IMR-90 (cell line): Measurements from ENCODE around the gene ROBO1. TPM values are rescaled to one million over a fixed set of nuclear protein-coding genes. Genes with fewer than 3 reads are reported as not detected.

Experiments used
- ATAC-seq: fragments of 200-7000 bp; cut with Tn5 transposase; 2 replicates; pipeline ENCODE4 v1.9.1; 2020; ENCODE audit warnings: low read depth, mild to moderate bottlenecking, moderate library complexity
- BruUV-seq: library from RNA; stranded (reverse); fragments of 400-500 nt; replicated peaks from 2 replicates; lab custom pipeline; 2021; lab: Mats Ljungman, UMichigan
- CTCF ChIA-PET: fragments of 300-600 bp; formaldehyde crosslinking; extraction: SDS; loops from one replicate; lab custom pipeline; 2021; ENCODE audit warnings: antibody characterized with exemption; lab: Yijun Ruan, JAX
- POLR2A ChIA-PET: fragments of 300-600 bp; sonication (Branson Sonifier 250); formaldehyde crosslinking; loops from one replicate; lab custom pipeline; 2022; ENCODE audit warnings: antibody characterized with exemption; ENCODE audit not compliant: unreplicated experiment; lab: Charles Lee
- DNase-seq: peaks from one replicate; pipeline ENCODE4 v3.0.0; 2013
- H2AFZ ChIP-seq: replicated peaks from 2 replicates; pipeline ENCODE3; 2013; ENCODE audit warnings: low read length, mild to moderate bottlenecking; ENCODE audit not compliant: poor library complexity
- H2AK5ac ChIP-seq: 2 replicates; pipeline ENCODE4 v1.6.1; 2013; ENCODE audit warnings: low read depth, low read length, inconsistent platforms
- H2AK9ac ChIP-seq: replicated peaks from 2 replicates; pipeline ENCODE3; 2013; ENCODE audit warnings: mild to moderate bottlenecking, low read depth, low read length, moderate library complexity; ENCODE audit not compliant: poor library complexity
- H2BK120ac ChIP-seq: 2 replicates; pipeline ENCODE4 v1.6.1; 2013; ENCODE audit warnings: low read depth, low read length, inconsistent platforms
- H2BK15ac ChIP-seq: 3 replicates; pipeline ENCODE4 v1.6.1; 2013; ENCODE audit warnings: low read depth, low read length, inconsistent platforms
- H2BK20ac ChIP-seq: 2 replicates; pipeline ENCODE4 v1.6.1; 2013; ENCODE audit warnings: low read depth, mild to moderate bottlenecking, inconsistent platforms, low read length, moderate library complexity
- H2BK5ac ChIP-seq: 2 replicates; pipeline ENCODE4 v1.6.1; 2013; ENCODE audit warnings: mild to moderate bottlenecking, low read depth, low read length, inconsistent platforms; ENCODE audit not compliant: poor library complexity, severe bottlenecking
- H3K14ac ChIP-seq: replicated peaks from 2 replicates; pipeline ENCODE4 v1.6.1; 2013; ENCODE audit warnings: low read depth, low read length, inconsistent platforms
- H3K18ac ChIP-seq: 2 replicates; pipeline ENCODE4 v1.6.1; 2013; ENCODE audit warnings: low read depth, low read length, control low read depth
- H3K23ac ChIP-seq: 2 replicates; pipeline ENCODE4 v1.6.1; 2013; ENCODE audit warnings: low read depth, low read length, inconsistent platforms
- H3K27ac ChIP-seq: 2 replicates; pipeline ENCODE4 v1.5.1; 2013; ENCODE audit warnings: mild to moderate bottlenecking, control low read depth, low read length; ENCODE audit not compliant: insufficient read depth
- H3K27me3 ChIP-seq: 2 replicates; pipeline ENCODE4 v1.6.1; 2013; ENCODE audit warnings: low read length; ENCODE audit not compliant: control insufficient read depth, insufficient read depth
- H3K36me3 ChIP-seq: 2 replicates; pipeline ENCODE4 v1.6.1; 2013; ENCODE audit warnings: low read length, mixed read lengths; ENCODE audit not compliant: control insufficient read depth, insufficient read depth
- H3K4ac ChIP-seq: 2 replicates; pipeline ENCODE4 v1.6.1; 2013; ENCODE audit warnings: low read depth, low read length, inconsistent platforms
- H3K4me1 ChIP-seq: 2 replicates; pipeline ENCODE4 v1.6.1; 2013; ENCODE audit warnings: low read length, mixed read lengths; ENCODE audit not compliant: control insufficient read depth, insufficient read depth
- H3K4me2 ChIP-seq: 2 replicates; pipeline ENCODE4 v1.6.1; 2013; ENCODE audit warnings: low read depth, mild to moderate bottlenecking, control low read depth, low read length, moderate library complexity
- H3K4me3 ChIP-seq: 2 replicates; pipeline ENCODE4 v1.5.1; 2013; ENCODE audit warnings: low read depth, mild to moderate bottlenecking, control low read depth, low read length, moderate library complexity; ENCODE audit not compliant: insufficient read depth
- H3K56ac ChIP-seq: 2 replicates; pipeline ENCODE4 v1.6.1; 2013; ENCODE audit warnings: low read length, inconsistent platforms; ENCODE audit not compliant: insufficient read depth; ENCODE audit errors: extremely low read depth
- H3K79me1 ChIP-seq, 2 experiments: 2 replicates each; pipeline ENCODE4 v1.6.1; 2013; ENCODE audit warnings: low read length in 2 of 2, inconsistent platforms in 1 of 2, low read depth in 1 of 2
- H3K9ac ChIP-seq: 2 replicates; pipeline ENCODE4 v1.6.1; 2013; ENCODE audit warnings: low read depth, low read length, control low read depth
- H3K9me1 ChIP-seq: 2 replicates; pipeline ENCODE4 v1.6.1; 2013; ENCODE audit warnings: low read length, inconsistent platforms; ENCODE audit not compliant: insufficient read depth
- H3K9me3 ChIP-seq: 2 replicates; pipeline ENCODE4 v1.6.1; 2013; ENCODE audit warnings: low read length; ENCODE audit not compliant: control insufficient read depth, insufficient read depth
- H4K20me1 ChIP-seq: 2 replicates; pipeline ENCODE4 v1.6.1; 2013; ENCODE audit warnings: low read length, inconsistent platforms; ENCODE audit not compliant: insufficient read depth
- H4K5ac ChIP-seq: 2 replicates; pipeline ENCODE4 v1.6.1; 2013; ENCODE audit warnings: mild to moderate bottlenecking, low read depth, low read length, control low read depth
- H4K8ac ChIP-seq, 2 experiments: 2 replicates each; pipeline ENCODE4 v1.6.1; 2013; ENCODE audit warnings: low read depth in 2 of 2, low read length in 2 of 2, control low read depth in 1 of 2, inconsistent platforms in 1 of 2
- H4K91ac ChIP-seq: 2 replicates; pipeline ENCODE4 v1.6.1; 2013; ENCODE audit warnings: low read depth, low read length, inconsistent platforms; ENCODE audit not compliant: insufficient read depth
- BHLHE40 ChIP-seq: fragments of 150-350 bp; IDR thresholded peaks from 2 replicates; pipeline ENCODE4 v1.6.1; 2016; ENCODE audit warnings: mild to moderate bottlenecking, low read depth, low read length
- CEBPB ChIP-seq: IDR thresholded peaks from 2 replicates; pipeline ENCODE4 v1.6.1; 2012; ENCODE audit warnings: low read depth, low read length, improper control_type of control experiment
- CHD1 ChIP-seq: IDR thresholded peaks from 2 replicates; pipeline ENCODE4 v1.6.1; 2012; ENCODE audit warnings: low read depth, low read length, improper control_type of control experiment
- FOS ChIP-seq: fragments of 150-350 bp; IDR thresholded peaks from 2 replicates; pipeline ENCODE4 v1.6.1; 2016; ENCODE audit warnings: low read depth, low read length
- MAFK ChIP-seq: IDR thresholded peaks from 2 replicates; pipeline ENCODE4 v1.6.1; 2012; ENCODE audit warnings: low read depth, low read length, improper control_type of control experiment
- MAZ ChIP-seq: IDR thresholded peaks from 2 replicates; pipeline ENCODE4 v1.6.1; 2012; ENCODE audit warnings: low read depth, mild to moderate bottlenecking, low read length, improper control_type of control experiment, moderate library complexity, borderline replicate concordance
- MXI1 ChIP-seq: IDR thresholded peaks from 2 replicates; pipeline ENCODE4 v1.6.1; 2012; ENCODE audit warnings: low read depth, mild to moderate bottlenecking, low read length, moderate library complexity, borderline replicate concordance
- NFE2L2 ChIP-seq: fragments of 150-350 bp; IDR thresholded peaks from 2 replicates; pipeline ENCODE4 v1.6.1; 2016; ENCODE audit warnings: low read depth, mild to moderate bottlenecking, low read length
- POLR2A ChIP-seq: IDR thresholded peaks from 2 replicates; pipeline ENCODE4 v1.6.1; 2012; ENCODE audit warnings: mild to moderate bottlenecking, low read depth, low read length
- RAD21 ChIP-seq: IDR thresholded peaks from 2 replicates; pipeline ENCODE4 v1.6.1; 2012; ENCODE audit warnings: low read length, improper control_type of control experiment
- RCOR1 ChIP-seq: IDR thresholded peaks from 2 replicates; pipeline ENCODE4 v1.6.1; 2012; ENCODE audit warnings: mild to moderate bottlenecking, low read length, improper control_type of control experiment; ENCODE audit not compliant: insufficient replicate concordance
- SMC3 ChIP-seq: fragments of 150-350 bp; IDR thresholded peaks from 2 replicates; pipeline ENCODE4 v1.6.1; 2016; ENCODE audit warnings: low read depth, mild to moderate bottlenecking, antibody characterized with exemption, low read length, moderate library complexity
- WGBS, 2 experiments: methylation state at CpG; one replicate each; pipeline versions ENCODE4 v1.1.5 to v1.1.7; 2013; ENCODE audit warnings: missing lambda C conversion rate in 2 of 2; ENCODE audit not compliant: insufficient read length in 1 of 2; ENCODE audit errors: extremely low coverage in 2 of 2; 5-methylcytosine and 5-hydroxymethylcytosine counted together
- dilution Hi-C: fragments of 300-500 bp; cut with HindIII; formaldehyde crosslinking; loops from one replicate; pipeline ENCODE4 v1.14.3; 2018; ENCODE audit warnings: low sequenced_read_pairs; ENCODE audit not compliant: unreplicated experiment
- in situ Hi-C: fragments of 300-500 bp; cut with MboI; formaldehyde crosslinking; loops from 3 replicates; pipeline ENCODE4 v1.14.3; 2019; ENCODE audit warnings: low sequenced_read_pairs, inconsistent platforms, mixed read lengths
- intact Hi-C: fragments of 100-400 bp; cut with micrococcal nuclease; formaldehyde crosslinking; loops from 2 replicates; pipeline ENCODE4 v1.10.0; 2022
- polyA plus RNA-seq, 3 experiments: library from polyadenylated mRNA; depleted of rRNA; stranded (reverse); fragments of >200 nt; gene quantifications; 2 replicates each; pipeline ENCODE4 v1.2.3, GENCODE V29; 2012; ENCODE audit warnings: low replicate concordance in 1 of 3
- total RNA-seq: library from RNA; depleted of rRNA; stranded (reverse); fragments of >200 nt; gene quantifications from 2 replicates; pipeline ENCODE4 v1.2.3, GENCODE V29; 2012
- TF ChIP-seq, protein P1 (sequence below): fragments of 150-350 bp; IDR thresholded peaks from 2 replicates; pipeline ENCODE4 v1.6.1; 2016; ENCODE audit warnings: low read depth, mild to moderate bottlenecking, low read length, moderate library complexity, borderline replicate concordance
- TF ChIP-seq, protein P2 (sequence below): fragments of 150-350 bp; IDR thresholded peaks from 2 replicates; pipeline ENCODE4 v1.6.1; 2017; ENCODE audit warnings: mild to moderate bottlenecking, antibody characterized with exemption, low read length, low read depth
- TF ChIP-seq, protein P3 (sequence below): conservative IDR thresholded peaks from 2 replicates; pipeline ENCODE4 v1.5.1; 2012; ENCODE audit warnings: mild to moderate bottlenecking, low read depth, low read length, improper control_type of control experiment

Gene ROBO1
- total and polyA plus RNA-seq, 2 of the 4 experiments (the other 2 are of a cell fraction), result 24.1 to 53.9 TPM

DNA sequence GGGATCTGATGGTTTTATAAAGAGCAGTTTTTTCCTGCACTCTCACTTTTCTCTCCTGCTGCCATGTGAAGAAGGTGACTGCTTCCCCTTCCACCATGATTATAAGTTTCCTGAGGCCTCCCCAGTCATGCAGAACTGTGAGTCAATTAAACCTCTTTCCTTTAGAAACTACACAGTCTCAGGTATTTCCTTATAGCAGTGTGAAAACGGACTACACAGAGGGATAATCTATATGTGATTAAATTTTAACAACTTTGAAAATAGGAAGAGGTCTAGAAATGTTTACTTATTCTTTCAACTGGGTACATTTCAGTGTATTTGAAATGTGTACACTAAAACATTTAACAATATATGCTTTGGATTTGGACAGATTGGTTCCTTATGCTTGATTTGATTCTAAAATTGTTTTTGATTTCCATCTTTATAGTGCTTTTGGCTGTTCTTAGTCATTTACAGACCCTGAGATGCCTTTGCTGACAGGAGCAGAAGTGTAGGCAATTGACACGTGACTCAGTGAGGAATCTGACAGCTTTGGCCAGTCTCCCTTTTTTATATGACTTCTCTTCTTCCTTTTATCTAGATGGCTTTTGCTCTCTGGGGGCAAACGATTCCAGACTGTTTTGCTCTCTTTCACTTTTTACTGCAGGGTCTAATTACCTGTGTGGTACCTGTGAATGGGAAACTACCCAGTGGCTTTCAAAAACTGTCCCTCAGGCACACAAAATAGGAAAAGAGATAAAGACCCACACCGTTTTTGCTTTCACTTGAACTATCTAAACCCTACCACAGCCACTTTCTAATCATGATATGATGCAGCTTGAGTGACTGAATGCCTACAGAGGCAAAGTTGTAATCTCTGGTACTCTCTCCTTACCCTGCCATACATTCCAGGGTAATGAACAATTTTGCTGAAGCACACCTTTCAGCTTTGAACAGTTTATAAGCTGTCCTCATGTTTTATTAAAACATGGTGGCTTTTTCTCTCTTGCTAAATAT, 422.6 kb downstream of the ROBO1 start:
- H2AK9ac ChIP-seq, result no peak overlapping the region
- dilution Hi-C loops, result no loop called here
- no peak overlapping the region for H3K4me2 ChIP-seq
- TF ChIP-seq MAZ (no peak), BHLHE40 (no peak), SMC3 (no peak), RCOR1 (no peak), CHD1 (no peak), POLR2A (no peak), RAD21 (no peak), NFE2L2 (no peak), MAFK (no peak), MXI1 (no peak), CEBPB (no peak), FOS (no peak)
- TF ChIP-seq, protein P1, sequence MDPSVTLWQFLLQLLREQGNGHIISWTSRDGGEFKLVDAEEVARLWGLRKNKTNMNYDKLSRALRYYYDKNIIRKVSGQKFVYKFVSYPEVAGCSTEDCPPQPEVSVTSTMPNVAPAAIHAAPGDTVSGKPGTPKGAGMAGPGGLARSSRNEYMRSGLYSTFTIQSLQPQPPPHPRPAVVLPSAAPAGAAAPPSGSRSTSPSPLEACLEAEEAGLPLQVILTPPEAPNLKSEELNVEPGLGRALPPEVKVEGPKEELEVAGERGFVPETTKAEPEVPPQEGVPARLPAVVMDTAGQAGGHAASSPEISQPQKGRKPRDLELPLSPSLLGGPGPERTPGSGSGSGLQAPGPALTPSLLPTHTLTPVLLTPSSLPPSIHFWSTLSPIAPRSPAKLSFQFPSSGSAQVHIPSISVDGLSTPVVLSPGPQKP, result no peak
- TF ChIP-seq, protein P2, sequence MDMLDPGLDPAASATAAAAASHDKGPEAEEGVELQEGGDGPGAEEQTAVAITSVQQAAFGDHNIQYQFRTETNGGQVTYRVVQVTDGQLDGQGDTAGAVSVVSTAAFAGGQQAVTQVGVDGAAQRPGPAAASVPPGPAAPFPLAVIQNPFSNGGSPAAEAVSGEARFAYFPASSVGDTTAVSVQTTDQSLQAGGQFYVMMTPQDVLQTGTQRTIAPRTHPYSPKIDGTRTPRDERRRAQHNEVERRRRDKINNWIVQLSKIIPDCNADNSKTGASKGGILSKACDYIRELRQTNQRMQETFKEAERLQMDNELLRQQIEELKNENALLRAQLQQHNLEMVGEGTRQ, result no peak
- TF ChIP-seq, protein P3, sequence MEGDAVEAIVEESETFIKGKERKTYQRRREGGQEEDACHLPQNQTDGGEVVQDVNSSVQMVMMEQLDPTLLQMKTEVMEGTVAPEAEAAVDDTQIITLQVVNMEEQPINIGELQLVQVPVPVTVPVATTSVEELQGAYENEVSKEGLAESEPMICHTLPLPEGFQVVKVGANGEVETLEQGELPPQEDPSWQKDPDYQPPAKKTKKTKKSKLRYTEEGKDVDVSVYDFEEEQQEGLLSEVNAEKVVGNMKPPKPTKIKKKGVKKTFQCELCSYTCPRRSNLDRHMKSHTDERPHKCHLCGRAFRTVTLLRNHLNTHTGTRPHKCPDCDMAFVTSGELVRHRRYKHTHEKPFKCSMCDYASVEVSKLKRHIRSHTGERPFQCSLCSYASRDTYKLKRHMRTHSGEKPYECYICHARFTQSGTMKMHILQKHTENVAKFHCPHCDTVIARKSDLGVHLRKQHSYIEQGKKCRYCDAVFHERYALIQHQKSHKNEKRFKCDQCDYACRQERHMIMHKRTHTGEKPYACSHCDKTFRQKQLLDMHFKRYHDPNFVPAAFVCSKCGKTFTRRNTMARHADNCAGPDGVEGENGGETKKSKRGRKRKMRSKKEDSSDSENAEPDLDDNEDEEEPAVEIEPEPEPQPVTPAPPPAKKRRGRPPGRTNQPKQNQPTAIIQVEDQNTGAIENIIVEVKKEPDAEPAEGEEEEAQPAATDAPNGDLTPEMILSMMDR, result no peak

More for the DNA sequence above, 422.6 kb downstream of the ROBO1 start:
- no peak overlapping the region for H4K5ac ChIP-seq
- ChIA-PET CTCF (no interaction called here), POLR2A (no interaction called here)
- no peak overlapping the region for H2AK5ac ChIP-seq
- H4K20me1 ChIP-seq, result no peaks in the 10 kb centered on the region
- H3K27me3 ChIP-seq, result no peaks in the 10 kb centered on the region
- WGBS, 2 experiments, result no CpG with 5 or more reads among the region's 4 CpGs
- H3K56ac ChIP-seq, result no peak overlapping the region
- H2BK20ac ChIP-seq, result no peak overlapping the region
- no peak overlapping the region for H3K4ac ChIP-seq
- no peak overlapping the region for H4K8ac ChIP-seq
- no peaks in the 10 kb centered on the region for H3K9me3 ChIP-seq
- no peak overlapping the region for H3K9ac ChIP-seq
- H4K91ac ChIP-seq, result no peak overlapping the region
- no peak overlapping the region for H3K27ac ChIP-seq
- no peak for DNase-seq
- no peak overlapping the region for H2BK15ac ChIP-seq
- intact Hi-C loops (no loop called here), in situ Hi-C loops (no loop called here)
- ATAC-seq, result no peak
- BruUV-seq, result no TSS peak
- no peaks in the 10 kb centered on the region for H3K79me1 ChIP-seq
- H2BK120ac ChIP-seq, result no peak overlapping the region
- H3K9me1 ChIP-seq, result no peaks in the 10 kb centered on the region
- H3K4me1 ChIP-seq, result no peaks in the 10 kb centered on the region
- H2BK5ac ChIP-seq, result no peak overlapping the region
- H3K23ac ChIP-seq, result no peak overlapping the region
- no peaks in the 10 kb centered on the region for H3K36me3 ChIP-seq
- H3K14ac ChIP-seq, result no peak overlapping the region
- H2AFZ ChIP-seq, result no peak overlapping the region
- no peak overlapping the region for H3K4me3 ChIP-seq
- H3K18ac ChIP-seq, result no peak overlapping the region
